ENCODE measurements around the gene CDK5RAP2.

CDK5RAP2 gene

DNA sequence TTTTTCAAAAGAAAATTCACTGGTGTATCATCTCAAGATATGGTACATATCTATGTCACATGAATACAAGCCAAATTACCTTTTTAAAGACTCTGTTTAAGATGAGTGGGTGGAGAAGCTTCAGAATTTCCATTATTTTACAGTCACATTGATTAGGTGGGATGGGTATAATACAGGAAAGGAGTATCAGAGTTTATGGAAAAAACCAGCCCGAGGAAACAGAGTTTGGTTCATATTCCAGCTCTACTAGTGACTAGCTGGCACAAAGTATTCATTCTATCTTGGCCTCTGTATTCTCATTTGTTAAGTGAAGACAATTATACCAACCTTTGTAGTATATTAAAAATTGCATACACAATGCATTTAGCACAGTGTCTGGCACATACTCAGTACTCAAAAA lies 46.5 kb upstream of the CDK5RAP2 start:
- DNase-seq (no peak), ATAC-seq (ENCODE audit: insufficient read depth, low read depth) (no peak)
- Histone ChIP-seq H3K9me3 (ENCODE audit: insufficient read depth, low read length, severe bottlenecking) (no peaks in the 10 kb centered on the region), H3K27me3 (ENCODE audit: insufficient read depth, low read length, poor library complexity) (no peaks in the 10 kb centered on the region), H3K79me2 (ENCODE audit: insufficient read depth, low read length) (no peaks in the 10 kb centered on the region), H3K4me2 (ENCODE audit: insufficient read depth, low read length) (no peak overlapping the region), H3K27ac (ENCODE audit: low read length) (no peak overlapping the region), H3K36me3 (ENCODE audit: insufficient read depth, low read length) (no peaks in the 10 kb centered on the region), H3K9ac (ENCODE audit: low read depth, low read length) (no peak overlapping the region), H3K4me1 (ENCODE audit: insufficient read depth, low read length) (no peaks in the 10 kb centered on the region), H3K4me3 (ENCODE audit: low read depth in 1 of 2, low read length in 2 of 2) (no peak overlapping the region), H4K20me1 (ENCODE audit: insufficient read depth, low read length) (no peaks in the 10 kb centered on the region), H2AFZ (ENCODE audit: low read depth, low read length) (no peak overlapping the region)
- TF ChIP-seq CTCF (IDR thresholded peaks at IDR 0.05; ENCODE audit: borderline replicate concordance, extremely low read depth, low read length, poor library complexity, severe bottlenecking) (no peak), EZH2 (IDR thresholded peaks at IDR 0.05; ENCODE audit: borderline replicate concordance, low read depth, low read length, severe bottlenecking) (no peak)

GRCh38 chr9:120625222-120625621 lies 45.3 kb upstream of the CDK5RAP2 start:
- no peak for TF ChIP-seq CTCF (IDR thresholded peaks at IDR 0.05; ENCODE audit: borderline replicate concordance, extremely low read depth, low read length, poor library complexity, severe bottlenecking)
- no peak for TF ChIP-seq EZH2 (IDR thresholded peaks at IDR 0.05; ENCODE audit: borderline replicate concordance, low read depth, low read length, severe bottlenecking)
- H3K27ac ChIP-seq (ENCODE audit: low read length), result no peak overlapping the region

DNA sequence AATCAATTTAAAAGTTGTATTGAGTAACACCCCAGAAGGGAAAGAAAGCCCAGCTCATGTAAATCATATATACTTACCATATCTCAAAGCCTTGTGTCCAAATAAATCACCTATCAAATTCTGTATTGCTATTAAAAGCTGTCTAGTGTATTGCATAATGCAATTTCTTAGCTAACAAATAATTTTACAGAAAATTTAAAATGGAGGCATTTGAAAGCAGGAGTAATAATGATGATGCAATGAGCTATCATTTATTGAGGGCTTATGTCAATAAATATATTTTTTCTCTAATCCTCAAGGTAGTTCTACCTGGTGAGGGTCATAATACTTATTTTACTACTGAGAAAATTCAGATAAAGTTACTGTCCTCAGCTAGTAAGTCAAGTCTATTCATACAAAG lies 42.8 kb upstream of the CDK5RAP2 start:
- no peak for TF ChIP-seq EZH2 (IDR thresholded peaks at IDR 0.05; ENCODE audit: borderline replicate concordance, low read depth, low read length, severe bottlenecking)
- TF ChIP-seq CTCF (IDR thresholded peaks at IDR 0.05; ENCODE audit: borderline replicate concordance, extremely low read depth, low read length, poor library complexity, severe bottlenecking), result no peak
- Histone ChIP-seq H2AFZ (ENCODE audit: low read depth, low read length) (no peak overlapping the region), H3K79me2 (ENCODE audit: insufficient read depth, low read length) (no peaks in the 10 kb centered on the region), H3K27me3 (ENCODE audit: insufficient read depth, low read length, poor library complexity) (no peaks in the 10 kb centered on the region), H3K36me3 (ENCODE audit: insufficient read depth, low read length) (no peaks in the 10 kb centered on the region), H3K4me1 (ENCODE audit: insufficient read depth, low read length) (no peaks in the 10 kb centered on the region), H3K4me3 (ENCODE audit: low read depth in 1 of 2, low read length in 2 of 2) (no peak overlapping the region), H3K9me3 (ENCODE audit: insufficient read depth, low read length, severe bottlenecking) (no peaks in the 10 kb centered on the region), H4K20me1 (ENCODE audit: insufficient read depth, low read length) (no peaks in the 10 kb centered on the region), H3K27ac (ENCODE audit: low read length) (no peak overlapping the region), H3K9ac (ENCODE audit: low read depth, low read length) (no peak overlapping the region), H3K4me2 (ENCODE audit: insufficient read depth, low read length) (no peak overlapping the region)
- no peak for DNase-seq
- ATAC-seq (ENCODE audit: insufficient read depth, low read depth), result no peak

More at GRCh38 chr9:120625222-120625621, 45.3 kb upstream of the CDK5RAP2 start:
- Histone ChIP-seq H3K9me3 (ENCODE audit: insufficient read depth, low read length, severe bottlenecking) (no peaks in the 10 kb centered on the region), H3K4me3 (ENCODE audit: low read depth in 1 of 2, low read length in 2 of 2) (no peak overlapping the region), H3K27me3 (ENCODE audit: insufficient read depth, low read length, poor library complexity) (no peaks in the 10 kb centered on the region), H3K36me3 (ENCODE audit: insufficient read depth, low read length) (no peaks in the 10 kb centered on the region), H3K9ac (ENCODE audit: low read depth, low read length) (no peak overlapping the region), H4K20me1 (ENCODE audit: insufficient read depth, low read length) (no peaks in the 10 kb centered on the region), H3K4me1 (ENCODE audit: insufficient read depth, low read length) (no peaks in the 10 kb centered on the region), H3K79me2 (ENCODE audit: insufficient read depth, low read length) (no peaks in the 10 kb centered on the region), H2AFZ (ENCODE audit: low read depth, low read length) (no peak overlapping the region), H3K4me2 (ENCODE audit: insufficient read depth, low read length) (no peak overlapping the region)
- DNase-seq (no peak), ATAC-seq (ENCODE audit: insufficient read depth, low read depth) (no peak)

DNA sequence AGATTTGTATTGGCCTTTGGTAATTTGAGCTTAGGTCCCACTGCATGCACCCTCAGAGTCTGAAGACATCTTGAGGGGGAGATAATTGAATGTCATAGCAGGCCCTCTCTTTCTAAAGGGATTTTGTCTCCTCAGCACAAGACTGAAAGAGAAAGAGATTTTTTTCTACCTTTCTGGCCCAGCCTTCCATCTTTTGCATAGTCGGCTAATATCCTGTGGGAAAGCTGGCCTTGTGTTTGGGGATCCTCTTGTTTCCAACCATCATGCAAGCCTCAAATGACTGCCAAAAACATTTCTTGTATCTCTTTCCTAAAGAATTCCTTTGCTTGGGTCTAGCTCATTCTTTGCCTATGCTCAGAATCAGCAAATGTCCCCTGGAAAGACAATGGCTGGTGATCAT lies 42.0 kb upstream of the CDK5RAP2 start:
- Histone ChIP-seq H3K9ac (ENCODE audit: low read depth, low read length) (no peak overlapping the region), H3K9me3 (ENCODE audit: insufficient read depth, low read length, severe bottlenecking) (no peaks in the 10 kb centered on the region), H4K20me1 (ENCODE audit: insufficient read depth, low read length) (no peaks in the 10 kb centered on the region), H2AFZ (ENCODE audit: low read depth, low read length) (no peak overlapping the region), H3K4me3 (ENCODE audit: low read depth in 1 of 2, low read length in 2 of 2) (no peak overlapping the region), H3K27ac (ENCODE audit: low read length) (no peak overlapping the region), H3K27me3 (ENCODE audit: insufficient read depth, low read length, poor library complexity) (no peaks in the 10 kb centered on the region), H3K4me2 (ENCODE audit: insufficient read depth, low read length) (no peak overlapping the region), H3K4me1 (ENCODE audit: insufficient read depth, low read length) (no peaks in the 10 kb centered on the region), H3K36me3 (ENCODE audit: insufficient read depth, low read length) (no peaks in the 10 kb centered on the region), H3K79me2 (ENCODE audit: insufficient read depth, low read length) (no peaks in the 10 kb centered on the region)
- no peak for ATAC-seq (ENCODE audit: insufficient read depth, low read depth)
- no peak for DNase-seq
- TF ChIP-seq CTCF (IDR thresholded peaks at IDR 0.05; ENCODE audit: borderline replicate concordance, extremely low read depth, low read length, poor library complexity, severe bottlenecking) (no peak), EZH2 (IDR thresholded peaks at IDR 0.05; ENCODE audit: borderline replicate concordance, low read depth, low read length, severe bottlenecking) (no peak)
